ENCODE measurements around the gene GABRD. TPM values are rescaled to one million over a fixed set of nuclear protein-coding genes. Genes with fewer than 3 reads are reported as not detected.
A peak's percentile ranks its signal among the peaks of the same experiment; 100 is the strongest.

Gene GABRD
- total RNA-seq, 1 donor from 2014 or later = 0.62 TPM

DNA sequence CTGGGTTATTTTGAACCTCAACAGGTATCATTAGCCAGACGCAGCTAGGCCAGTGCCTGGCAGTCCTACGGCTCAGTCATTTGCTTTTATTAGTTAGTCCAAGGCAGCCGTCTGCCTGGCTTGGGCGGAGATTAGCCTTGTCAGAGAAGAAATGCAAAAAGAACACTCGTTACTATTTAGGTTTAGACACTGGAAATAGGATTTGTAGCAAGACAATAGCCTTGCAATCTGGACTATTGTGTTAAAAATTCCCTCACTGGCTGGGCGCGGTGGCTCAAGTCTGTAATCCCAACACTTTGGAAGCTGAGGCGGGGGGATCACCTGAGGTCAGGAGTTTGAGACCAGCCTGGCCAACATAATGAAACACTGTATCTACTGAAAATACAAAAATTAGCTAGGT, 20.1 kb downstream of the GABRD start:
- DNase-seq = no peak

DNA sequence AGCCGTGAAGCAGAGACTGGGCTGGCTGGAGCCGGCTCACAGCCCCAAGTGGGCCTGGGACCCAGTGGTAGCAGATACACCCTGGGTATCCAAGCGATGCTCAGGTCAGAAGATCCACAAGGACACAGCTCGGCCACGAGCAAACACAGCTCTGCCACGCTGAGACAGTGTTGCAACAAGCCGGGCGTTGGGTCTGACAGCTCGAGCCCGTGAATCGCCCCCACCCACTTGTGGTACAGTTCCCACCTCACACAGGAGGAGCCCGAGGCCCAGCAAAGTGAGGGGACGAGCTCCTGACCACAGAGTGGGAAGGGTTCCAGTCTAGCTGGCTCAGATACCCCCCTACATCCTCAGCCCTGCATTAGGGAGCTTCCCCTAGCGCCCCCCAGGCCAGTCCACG, 22.2 kb downstream of the GABRD start:
- DNase-seq = no peak

DNA sequence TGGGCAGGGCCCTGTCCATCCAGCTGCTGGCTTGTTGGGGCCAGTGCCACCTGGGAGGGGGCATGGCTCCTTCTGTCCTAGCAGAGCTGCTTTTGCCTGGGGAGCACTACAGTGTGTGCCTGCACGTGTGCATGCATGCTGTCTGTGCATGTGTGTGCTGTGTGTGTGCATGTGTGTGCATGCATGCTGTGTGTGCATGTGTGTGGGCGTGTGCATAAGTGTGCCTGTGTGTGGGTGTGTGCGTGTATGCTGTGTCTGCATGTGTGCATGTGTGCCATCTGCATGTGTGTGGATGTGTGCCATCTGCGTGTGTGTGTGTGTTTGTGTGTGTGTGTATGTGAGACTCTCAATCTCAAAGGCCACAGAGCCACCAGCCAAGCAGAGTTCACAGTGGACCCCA, 22.7 kb downstream of the GABRD start:
- DNase-seq = no peak

DNA sequence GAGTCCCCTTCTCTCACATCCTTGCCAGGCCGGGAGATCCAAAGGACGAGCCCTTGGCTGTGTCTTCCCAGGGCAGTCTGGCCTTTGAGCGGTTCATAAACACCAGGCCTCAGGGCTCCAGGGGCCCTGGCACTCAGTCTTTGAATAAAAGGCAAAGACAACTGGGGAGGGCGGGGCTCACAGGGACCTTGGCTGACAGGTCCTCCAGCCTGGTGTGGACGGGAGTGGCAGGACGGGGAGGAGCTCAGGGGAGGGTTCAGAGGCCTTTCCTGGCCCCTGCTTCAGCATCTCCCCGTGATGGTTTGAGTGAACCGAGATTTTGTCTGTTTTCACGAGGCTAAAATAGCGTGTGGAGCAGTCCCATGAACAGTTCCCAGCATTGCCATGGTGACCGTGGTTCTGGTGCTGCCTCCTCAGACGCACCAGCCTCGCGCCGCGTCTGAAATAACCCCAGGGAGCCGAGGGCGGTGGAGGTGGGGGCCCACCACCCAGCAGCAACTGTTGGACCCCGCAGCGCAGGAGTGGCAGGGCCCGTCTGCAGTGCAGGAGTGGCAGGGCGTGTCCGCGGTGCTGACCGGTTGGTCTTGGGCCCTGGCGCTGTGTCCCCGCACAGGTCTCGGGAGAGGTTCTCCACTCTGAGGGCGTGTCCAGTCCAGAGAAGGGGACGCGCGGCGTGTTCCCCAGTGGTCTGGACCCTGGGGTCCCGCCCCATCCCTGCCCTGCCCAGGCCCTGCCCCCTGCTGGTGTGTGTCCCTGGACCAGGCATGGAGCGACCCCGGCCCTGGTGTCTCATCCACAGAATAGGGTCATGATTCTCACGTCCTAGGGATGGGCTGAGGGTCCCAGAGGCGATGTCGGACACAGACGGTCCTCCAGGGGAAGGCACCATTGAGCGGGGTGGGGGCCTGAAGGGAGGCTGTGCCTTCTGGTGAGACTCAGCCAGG, 24.0 kb downstream of the GABRD start:
- DNase-seq = no peak

DNA sequence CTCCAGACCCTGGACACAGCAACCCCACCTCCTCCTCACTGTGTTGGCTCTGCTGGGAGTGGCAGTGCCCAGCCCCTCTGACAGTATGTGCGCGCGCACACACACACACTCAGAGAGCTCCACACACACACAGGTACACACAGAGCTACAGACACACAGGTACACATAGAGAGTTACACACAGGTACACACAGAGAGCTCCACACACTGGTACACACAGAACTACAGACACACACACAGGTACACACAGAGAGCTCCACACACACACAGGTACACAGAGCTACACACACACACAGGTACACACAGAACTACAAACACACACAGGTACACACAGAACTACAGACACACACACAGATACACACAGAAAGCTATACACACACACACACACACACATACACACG, 24.7 kb downstream of the GABRD start:
- no peak for DNase-seq

DNA sequence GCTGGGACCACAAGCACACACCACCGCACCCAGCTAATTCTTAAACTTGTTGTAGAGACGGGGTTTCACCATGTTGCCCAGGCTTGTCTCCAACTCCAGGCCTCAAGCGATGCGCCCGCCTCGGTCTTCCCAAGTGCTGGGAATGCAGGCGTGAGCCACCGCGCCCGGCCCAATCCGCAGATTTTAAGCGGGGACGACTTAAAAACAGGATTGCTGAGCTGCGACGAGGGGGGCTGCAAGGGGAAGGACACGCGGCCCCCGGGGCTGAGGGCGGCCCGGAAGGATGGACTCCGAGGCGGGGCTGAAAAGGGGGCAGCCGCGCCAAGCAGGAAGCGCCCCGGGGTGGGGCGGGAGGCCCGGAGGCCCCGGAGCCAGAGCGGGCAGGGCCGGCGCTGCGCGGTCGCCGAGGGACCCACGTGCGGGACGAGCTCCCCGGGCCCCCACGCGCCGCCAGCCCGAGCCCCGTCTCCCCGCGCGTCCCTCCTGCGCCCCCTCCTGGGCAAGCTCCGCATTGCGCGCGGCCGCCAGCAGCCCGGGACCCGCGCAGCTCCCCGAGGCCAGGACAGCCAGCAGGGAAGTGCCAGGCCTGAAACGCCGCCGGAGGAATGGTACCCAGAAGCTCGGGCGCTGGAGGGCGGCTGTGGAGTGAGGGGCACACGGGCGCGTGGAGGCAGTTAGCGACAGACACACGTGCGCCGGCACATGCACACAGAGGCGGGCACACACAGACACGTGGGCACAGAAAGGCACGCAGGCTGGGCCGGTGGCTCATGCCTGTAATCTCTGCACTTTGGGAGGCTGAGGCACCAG, 25.6 kb downstream of the GABRD start:
- DNase-seq = peak; percentile 70

DNA sequence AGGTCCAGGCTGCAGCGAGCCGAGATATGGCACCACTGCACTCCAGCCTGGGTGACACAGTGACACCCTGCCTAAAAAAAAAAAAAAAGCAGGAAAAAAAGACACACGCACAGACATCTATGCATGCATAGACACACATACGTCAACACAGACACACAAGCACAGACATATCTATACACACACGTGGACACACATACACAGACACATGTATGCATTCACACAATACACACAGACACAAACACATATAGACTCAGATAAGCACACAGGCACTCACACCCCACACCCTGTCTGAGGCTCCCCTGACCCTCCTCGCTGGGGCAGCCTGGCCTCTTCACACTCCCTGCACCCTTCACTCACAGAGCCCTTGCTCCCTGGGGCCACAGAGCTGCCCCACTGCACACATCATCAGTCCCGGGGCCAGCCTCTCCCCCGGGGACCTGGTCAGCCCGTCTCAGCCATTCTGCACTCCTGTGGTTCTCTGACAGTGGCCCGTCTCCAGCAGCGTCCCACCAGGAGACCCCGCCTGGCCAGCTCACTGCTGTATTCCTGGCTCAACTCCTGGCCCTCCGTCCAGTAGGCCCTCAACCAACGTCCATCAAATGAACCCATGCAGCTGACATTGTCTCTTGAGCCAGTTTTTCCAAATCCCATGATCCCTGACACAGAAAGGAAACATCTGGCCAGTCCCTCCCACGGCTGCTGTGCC, 26.5 kb downstream of the GABRD start:
- no peak for DNase-seq

DNA sequence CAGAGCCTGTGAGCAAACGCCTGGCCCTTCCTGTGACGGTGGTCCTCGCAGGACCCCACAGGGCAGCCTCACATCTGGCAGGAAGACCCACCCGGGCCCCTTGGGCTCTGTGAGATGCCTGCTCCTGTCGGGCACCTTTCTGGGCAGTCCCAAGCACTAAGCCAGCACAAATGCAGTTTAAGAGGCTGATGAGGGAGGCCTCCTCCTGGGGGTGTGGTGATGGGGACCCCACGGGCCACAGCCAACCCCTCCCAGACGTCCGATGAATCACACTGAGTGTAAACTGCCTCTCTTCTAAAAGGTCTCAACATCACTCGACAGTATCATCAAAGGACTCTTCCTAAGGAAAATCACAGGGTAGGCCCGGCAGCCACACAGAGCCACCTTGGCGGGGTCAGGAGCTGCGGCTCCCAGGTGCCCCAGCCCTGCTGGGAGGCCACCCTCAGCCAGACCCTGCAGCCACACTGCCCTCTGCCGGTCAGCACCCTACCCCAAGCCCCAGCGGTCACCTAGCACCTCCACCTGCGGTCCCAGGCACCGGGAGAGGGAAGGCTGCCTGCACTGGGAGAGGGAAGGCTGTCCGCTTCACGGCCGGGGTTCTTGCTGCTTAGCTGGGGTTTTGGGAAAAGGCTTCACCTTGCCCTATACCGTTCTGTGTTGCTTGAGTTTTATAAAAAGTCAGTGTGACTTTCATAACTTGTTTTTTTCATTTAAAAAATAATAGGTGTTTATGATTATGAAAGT, 27.2 kb downstream of the GABRD start:
- no peak for DNase-seq

DNA sequence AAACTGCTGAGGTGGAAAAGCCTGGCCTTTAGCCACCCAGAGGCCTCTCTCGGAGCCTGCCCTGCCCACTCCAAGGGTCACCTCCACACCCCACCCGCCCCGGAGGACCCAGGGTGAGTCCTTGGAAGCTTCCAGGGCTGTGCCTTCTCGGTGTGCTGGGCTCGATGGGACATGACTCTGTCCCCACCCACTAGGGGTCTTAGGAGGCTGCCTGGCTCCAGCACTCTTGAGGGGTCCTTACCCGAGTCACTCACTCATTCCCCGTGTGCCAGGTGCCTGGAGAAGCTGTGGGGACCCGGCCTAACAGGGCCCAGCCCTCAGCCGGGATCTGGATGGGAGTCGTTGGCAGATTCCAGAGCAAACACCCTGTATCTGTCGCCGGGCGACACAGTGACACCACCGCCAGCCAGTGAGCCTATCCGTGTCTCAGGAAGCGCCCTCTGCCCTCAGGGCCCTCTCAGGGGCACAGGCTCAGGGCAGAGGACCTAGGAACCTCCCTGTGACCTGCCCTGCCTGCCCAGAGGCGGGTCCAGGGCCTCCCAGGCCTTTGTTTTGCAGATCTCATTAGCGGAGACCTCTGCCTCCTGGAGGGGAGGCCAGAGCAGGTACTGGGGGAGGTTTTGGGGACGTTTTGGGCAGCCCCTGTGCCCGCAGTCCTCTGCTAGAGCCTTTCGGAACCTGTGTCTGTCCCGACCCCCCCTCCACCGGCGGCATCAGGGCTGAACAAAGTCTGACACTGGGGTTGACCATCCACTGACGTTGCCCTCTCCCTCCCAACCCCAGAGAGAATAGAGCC, 28.0 kb downstream of the GABRD start:
- no peak for DNase-seq

DNA sequence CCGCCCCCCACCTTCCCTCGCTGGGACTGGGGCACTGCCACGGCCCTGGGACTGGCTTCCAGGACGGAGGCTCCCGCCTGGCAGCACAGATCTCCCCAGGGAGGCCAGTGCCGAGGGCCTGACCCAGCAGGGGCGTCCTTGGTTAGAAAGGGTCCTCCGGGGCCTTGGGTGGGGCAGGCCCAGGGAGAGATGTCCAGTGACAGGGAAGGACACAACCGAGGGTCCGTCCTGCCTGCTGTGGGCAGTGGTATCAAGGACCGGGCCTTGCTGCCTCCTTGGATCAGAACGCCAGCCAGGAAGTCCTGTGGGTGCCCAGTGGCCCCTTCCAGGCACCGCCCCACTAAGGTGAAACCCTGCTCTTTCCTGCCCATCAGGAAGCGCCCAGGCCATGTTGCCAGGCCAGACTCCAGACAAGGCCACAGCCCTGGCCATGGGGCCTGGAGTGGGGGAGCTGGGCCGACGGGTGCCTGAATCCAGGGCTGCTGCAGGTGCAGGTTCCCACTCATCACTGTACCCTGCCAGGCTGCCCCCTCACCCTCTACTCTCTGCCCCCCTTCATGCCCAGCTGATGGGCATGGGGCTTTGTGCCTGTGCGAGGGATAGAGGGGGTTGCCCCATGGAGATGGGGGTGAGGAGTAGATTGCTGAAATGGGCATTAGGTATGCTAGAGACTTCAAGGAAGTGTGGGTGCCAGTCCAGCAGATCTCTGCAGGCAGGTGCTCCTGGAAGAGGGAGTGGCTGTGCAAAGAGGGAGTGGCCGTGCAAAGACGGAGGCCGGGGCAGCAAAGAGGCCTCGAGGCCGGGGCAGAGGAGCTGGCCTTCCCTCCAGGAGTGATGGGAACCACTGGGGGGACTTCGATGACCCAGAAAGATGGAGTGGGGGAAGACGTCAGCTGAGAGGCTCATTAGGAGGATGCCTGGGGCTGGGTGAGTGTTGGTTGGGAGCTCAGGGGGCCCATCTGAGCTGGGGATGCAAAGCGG, 28.9 kb downstream of the GABRD start:
- no peak for DNase-seq

DNA sequence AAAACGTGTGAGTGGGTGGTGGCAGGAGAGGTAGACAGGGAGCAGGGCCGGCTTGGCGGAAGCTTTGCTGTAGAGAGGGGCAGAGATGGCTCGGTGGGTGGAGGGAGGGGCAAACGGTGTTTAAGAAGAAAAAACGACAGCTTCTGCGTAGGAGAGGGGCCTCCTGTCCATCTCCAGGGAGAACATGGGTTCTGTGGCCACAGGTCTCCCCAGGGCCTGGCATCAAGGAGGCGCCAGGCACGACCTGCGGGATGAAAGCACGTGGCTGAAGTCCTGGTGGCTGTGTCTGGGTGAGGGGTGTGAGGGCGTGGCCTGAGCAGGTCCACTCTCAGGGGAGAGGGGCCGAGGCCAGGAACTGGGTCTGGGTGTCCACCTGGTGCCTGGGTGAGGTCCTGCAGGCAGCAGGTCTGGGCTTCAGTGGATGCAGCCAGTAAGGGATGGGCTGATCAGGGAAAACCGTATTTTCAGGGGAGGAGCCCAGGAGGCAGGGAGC, 30.1 kb downstream of the GABRD start:
- no peak for DNase-seq

DNA sequence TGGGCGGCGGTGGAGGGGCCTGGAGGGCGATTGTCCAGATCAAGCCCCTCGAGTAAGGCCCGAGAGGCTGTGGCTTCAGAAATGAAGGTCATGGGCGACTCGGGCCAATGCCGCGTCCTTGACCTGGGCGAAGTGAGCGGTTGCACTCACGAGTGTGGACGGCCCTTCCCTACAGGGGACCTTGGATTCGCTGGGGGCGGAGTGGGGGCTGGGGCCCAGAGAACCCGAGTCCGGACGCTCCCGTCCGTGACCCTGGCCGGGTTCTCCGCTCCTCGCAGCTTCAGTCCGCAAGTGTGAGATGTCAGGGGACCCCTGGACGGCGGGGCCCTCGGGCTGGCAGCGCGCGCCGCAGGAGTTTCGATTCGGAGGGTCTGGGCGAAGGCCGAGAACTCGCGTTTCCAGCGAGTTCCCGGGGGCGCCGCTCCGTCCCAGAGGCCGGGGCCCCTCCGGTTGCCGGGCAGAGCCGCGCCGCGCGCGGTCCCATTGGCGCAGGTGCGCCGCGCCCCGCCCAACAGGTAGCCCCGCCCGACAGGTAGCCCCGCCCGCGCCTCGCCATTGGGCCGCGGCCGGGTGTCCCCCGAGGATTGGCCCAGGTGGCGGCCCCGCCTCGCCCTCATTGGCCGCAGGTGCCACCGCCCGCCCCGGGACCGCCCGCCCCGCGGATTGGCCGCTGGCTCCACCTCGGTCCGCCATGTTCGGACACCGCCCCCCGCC, 30.7 kb downstream of the GABRD start, which contains the start of gene PRKCZ:
PRKCZ (plus strand) TSS at position 694 of the 714 bp plus-strand sequence. CDS start 220 bp downstream, outside the sequence.
- DNase-seq = no peak

DNA sequence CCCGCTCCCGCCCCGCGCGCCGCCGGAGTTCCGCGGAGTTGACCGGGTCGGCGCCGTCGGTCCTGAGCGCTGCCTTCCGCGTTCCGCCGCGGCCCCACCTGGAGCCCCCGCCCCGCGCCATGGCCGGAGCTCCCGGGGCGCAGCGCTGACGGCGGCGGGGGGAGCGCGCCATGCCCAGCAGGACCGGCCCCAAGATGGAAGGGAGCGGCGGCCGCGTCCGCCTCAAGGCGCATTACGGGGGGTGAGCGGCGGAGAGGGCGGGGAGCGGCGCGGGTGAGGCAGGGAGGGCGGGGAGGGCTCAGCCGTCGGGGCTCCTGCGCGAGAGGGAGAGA, 31.3 kb downstream of the GABRD start:
- DNase-seq = no peak

DNA sequence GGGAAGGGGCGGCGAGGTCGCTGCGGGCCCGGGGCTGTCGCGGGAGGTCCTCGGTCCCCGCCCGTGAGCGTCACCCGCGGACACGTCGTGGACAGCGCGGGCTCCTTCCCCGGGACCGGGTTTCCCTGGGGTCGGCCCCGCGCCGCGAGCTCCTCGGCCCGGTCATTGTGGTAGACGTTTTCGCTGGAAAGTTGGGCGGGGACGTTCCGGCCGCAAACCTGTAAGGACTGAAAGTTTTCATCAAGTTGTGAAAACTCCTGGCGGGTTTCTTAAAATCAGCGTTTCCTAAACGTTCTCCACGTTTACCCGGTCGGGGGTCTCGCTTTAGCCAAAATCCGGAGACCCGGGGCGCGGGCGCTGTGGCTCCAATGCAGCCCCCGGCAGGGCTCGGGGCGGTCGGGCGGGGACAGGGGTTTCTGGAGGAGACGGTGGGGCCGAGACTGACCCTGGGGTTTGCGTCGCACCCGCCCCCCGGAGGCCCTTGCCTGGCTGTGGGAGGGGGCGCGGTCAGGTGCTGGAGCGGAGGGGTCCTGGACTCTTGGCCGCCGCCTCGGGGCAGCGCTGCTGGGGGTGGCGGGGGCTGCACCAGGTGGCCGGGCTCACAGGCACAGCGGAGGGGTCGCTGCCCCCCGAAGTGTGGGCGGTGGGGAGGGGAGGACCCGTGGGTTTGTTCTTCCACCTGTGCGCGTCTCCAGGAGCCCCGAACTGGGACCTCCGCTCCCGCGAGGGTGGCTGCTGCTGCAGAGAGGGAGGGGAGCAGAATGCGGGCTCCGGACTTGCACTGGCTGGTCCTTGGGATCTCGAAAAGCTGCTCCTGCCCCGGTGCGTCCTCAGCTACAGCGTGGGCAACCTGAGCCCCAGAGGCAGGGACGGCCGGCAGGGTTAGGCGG, 31.9 kb downstream of the GABRD start:
- no peak for DNase-seq

DNA sequence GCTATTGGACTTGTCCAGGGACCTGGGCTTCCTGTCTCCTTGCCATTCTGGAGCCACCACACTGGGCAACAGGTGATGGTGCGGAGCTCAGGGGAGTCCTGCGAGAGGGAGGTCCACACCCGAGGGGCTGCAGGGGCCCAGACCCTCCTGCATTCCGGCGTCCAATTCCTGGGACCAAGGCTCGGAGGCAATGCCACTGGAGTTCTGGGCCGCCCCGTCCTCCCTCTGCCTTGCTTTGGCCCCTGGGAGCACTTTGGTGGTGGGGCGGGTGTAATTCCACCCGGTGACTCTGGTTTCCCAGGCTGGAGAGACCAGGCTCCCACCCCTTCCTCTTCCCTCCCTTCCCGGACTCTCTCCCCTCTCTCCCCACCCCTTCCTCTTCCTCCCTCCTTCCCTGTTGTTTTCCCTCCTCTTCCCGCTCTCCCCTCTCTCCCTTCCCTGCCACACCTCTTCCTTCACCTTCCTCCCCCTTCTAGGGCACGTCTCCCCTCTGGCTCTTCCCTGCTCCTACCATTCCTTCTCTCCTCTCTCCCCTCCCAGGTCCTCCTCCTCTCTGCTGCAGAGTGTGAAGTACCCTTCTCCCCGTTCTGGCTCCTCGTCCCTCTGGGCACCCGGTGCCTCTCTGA, 33.0 kb downstream of the GABRD start:
- no peak for DNase-seq

DNA sequence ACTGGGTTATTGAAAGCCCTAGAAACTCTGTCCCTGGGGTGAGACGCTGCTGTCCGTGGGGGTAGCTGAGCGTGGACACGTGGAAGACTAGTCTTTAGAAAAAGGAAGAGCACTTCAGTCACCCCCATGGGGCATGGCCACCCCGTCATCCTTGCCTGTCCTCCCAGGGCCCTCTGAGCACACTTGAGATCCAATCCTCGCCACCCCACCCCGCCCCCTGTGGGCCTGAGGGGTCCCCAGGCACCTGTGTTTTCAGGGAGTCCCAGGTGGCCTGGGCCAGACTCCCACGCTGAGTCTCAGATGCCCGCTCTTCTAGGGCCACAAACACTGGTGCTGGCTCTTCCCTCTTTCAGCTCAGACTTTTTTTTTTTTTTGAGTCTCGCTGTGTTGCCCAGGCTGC, 33.6 kb downstream of the GABRD start:
- no peak for DNase-seq

DNA sequence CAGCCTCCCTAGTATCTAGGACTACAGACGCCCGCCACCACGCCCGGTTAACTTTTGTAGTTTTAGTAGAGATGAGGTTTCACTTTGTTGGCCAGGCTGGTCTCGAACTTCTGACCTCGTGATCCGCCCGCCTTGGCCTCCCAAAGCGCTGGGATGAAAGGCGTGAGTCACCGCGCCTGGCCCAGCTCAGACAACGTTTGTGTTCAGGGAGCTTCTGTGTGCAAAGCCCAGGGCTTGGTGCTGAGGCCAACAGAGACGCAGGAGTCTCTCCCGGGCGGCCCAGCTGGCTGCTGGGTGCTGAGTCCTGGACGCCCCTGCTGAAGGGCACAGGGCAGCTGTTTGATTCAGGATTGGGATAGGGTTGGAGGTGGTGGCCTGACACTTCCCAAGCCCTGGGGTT, 34.1 kb downstream of the GABRD start:
- DNase-seq = no peak
